Fibroblast of pulmonary artery (primary cell): ENCODE data around the gene MXD3.

Source experiments
- DNase-seq: peaks from one replicate; pipeline ENCODE4 v3.0.0-alpha.2; 2010; ENCODE audit warnings: low read depth
- H3K4me3 ChIP-seq: replicated peaks from 2 replicates; pipeline ENCODE4 v1.5.1; 2011; ENCODE audit warnings: low read depth, mild to moderate bottlenecking, control low read depth, low read length, moderate library complexity
- CTCF ChIP-seq: IDR thresholded peaks from 2 replicates; pipeline ENCODE4 v1.5.1; 2011; ENCODE audit warnings: mild to moderate bottlenecking, control low read depth, low read length, inconsistent platforms; ENCODE audit errors: missing control alignments

MXD3 gene

GRCh38 chr5:177356746-177357145 lies 45.0 kb upstream of the MXD3 start:
- no peak overlapping the region for H3K4me3 ChIP-seq
- DNase-seq = no peak
- TF ChIP-seq CTCF = no peak

GRCh38 chr5:177355868-177356168 lies 44.1 kb upstream of the MXD3 start:
- DNase-seq = no peak
- no peak for TF ChIP-seq CTCF

GRCh38 chr5:177355162-177355867 lies 43.6 kb upstream of the MXD3 start:
- DNase-seq = no peak
- no peak for TF ChIP-seq CTCF
- H3K4me3 ChIP-seq = no peak overlapping the region

More at GRCh38 chr5:177355868-177356168, 44.1 kb upstream of the MXD3 start:
- no peak overlapping the region for H3K4me3 ChIP-seq

- no peak for DNase-seq
- no peak for TF ChIP-seq CTCF
Observed at GRCh38 chr5:177354711-177355110, 43.0 kb upstream of the MXD3 start.

GRCh38 chr5:177354256-177354655 lies 42.6 kb upstream of the MXD3 start:
- DNase-seq = no peak
- no peak overlapping the region for H3K4me3 ChIP-seq

More at GRCh38 chr5:177354711-177355110, 43.0 kb upstream of the MXD3 start:
- H3K4me3 ChIP-seq = no peak overlapping the region

GRCh38 chr5:177353093-177353492 lies 41.4 kb upstream of the MXD3 start:
- H3K4me3 ChIP-seq = no peak overlapping the region
- DNase-seq = no peak
- TF ChIP-seq CTCF = no peak

More at GRCh38 chr5:177354256-177354655, 42.6 kb upstream of the MXD3 start:
- TF ChIP-seq CTCF = no peak
